SK-N-SH treated with all-trans-retinoic acid at 6 μM for 48 hours (cell line): ENCODE data around the gene CMIP.

ENCODE experiments used
- ARNTL ChIP-seq: fragments of 450-650 bp; formaldehyde crosslinking; IDR thresholded peaks from 2 replicates; pipeline ENCODE4 v1.5.0; 2020; ENCODE audit warnings: low read depth, mild to moderate bottlenecking, moderate library complexity, borderline replicate concordance
- BACH2 ChIP-seq: fragments of 250-450 bp; sonication (Bioruptor Pico); IDR thresholded peaks from 2 replicates; pipeline ENCODE4 v1.9.0; 2021; ENCODE audit warnings: mild to moderate bottlenecking, borderline replicate concordance
- CREB5 ChIP-seq: fragments of 250-450 bp; sonication (Bioruptor Pico); IDR thresholded peaks from 2 replicates; pipeline ENCODE4 v1.5.1; 2020; ENCODE audit warnings: low read depth, mild to moderate bottlenecking, moderate library complexity
- CSDC2 ChIP-seq: fragments of 250-450 bp; sonication (Bioruptor Pico); IDR thresholded peaks from 2 replicates; pipeline ENCODE4 v1.5.0; 2020; ENCODE audit warnings: mild to moderate bottlenecking, moderate library complexity
- PATZ1 ChIP-seq: fragments of 250-450 bp; sonication (Bioruptor Pico); IDR thresholded peaks from 2 replicates; pipeline ENCODE4 v1.8.0; 2020; ENCODE audit warnings: mild to moderate bottlenecking, moderate library complexity, borderline replicate concordance
- PPARA ChIP-seq: fragments of 250-450 bp; sonication (Bioruptor Pico); IDR thresholded peaks from 2 replicates; pipeline ENCODE4 v1.5.0; 2020; ENCODE audit warnings: mild to moderate bottlenecking, borderline replicate concordance
- SNAI2 ChIP-seq: fragments of 250-450 bp; sonication (Bioruptor Pico); IDR thresholded peaks from 2 replicates; pipeline ENCODE4 v1.5.0; 2020; ENCODE audit warnings: mild to moderate bottlenecking, moderate library complexity
- TCF4 ChIP-seq: fragments of 250-450 bp; sonication (Bioruptor Pico); IDR thresholded peaks from 2 replicates; pipeline ENCODE4 v1.8.0; 2021; ENCODE audit warnings: mild to moderate bottlenecking, moderate library complexity, borderline replicate concordance
- TSHZ2 ChIP-seq: fragments of 250-450 bp; sonication (Bioruptor Pico); IDR thresholded peaks from 2 replicates; pipeline ENCODE4 v1.5.0; 2020; ENCODE audit warnings: mild to moderate bottlenecking, moderate library complexity
- ZFP3 ChIP-seq: fragments of 250-450 bp; sonication (Bioruptor Pico); IDR thresholded peaks from 2 replicates; pipeline ENCODE4 v1.5.0; 2020; ENCODE audit warnings: mild to moderate bottlenecking, moderate library complexity
- ZFP30 ChIP-seq: fragments of 450-650 bp; formaldehyde crosslinking; IDR thresholded peaks from 2 replicates; pipeline ENCODE4 v1.5.0; 2022; ENCODE audit warnings: mild to moderate bottlenecking, moderate library complexity
- ZNF565 ChIP-seq: fragments of 450-650 bp; formaldehyde crosslinking; conservative IDR thresholded peaks from 2 replicates; pipeline ENCODE4 v1.5.0; 2020; ENCODE audit warnings: low read depth, mild to moderate bottlenecking, moderate library complexity
- ZNF8 ChIP-seq: fragments of 450-650 bp; formaldehyde crosslinking; IDR thresholded peaks from 2 replicates; pipeline ENCODE4 v1.5.0; 2020; ENCODE audit warnings: mild to moderate bottlenecking, moderate library complexity

DNA sequence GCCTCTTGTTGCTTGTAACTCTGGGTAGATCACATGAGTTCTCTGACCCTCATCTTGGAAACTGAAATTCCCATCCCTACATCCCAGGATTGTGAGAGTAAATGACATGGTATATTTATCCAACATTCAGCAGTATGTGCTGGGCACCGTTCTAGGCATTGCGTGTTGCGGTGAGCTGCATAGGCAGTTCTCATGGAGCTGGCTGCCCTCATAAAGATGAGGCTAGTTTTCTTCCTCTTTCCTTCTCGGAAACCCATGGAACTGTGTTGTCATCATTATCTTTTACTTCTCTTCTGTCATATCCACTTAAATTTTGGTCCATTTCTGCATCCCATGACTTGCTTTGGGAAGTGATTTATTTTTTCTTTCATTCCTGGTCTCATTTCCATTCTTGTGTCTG lies 17.2 kb downstream of the CMIP start:
- TF ChIP-seq ARNTL (CRISPR knock-in tag) (no peak), TSHZ2 (no peak), ZFP30 (CRISPR knock-in tag) (no peak), ZFP3 (CRISPR knock-in tag) (no peak), CSDC2 (CRISPR knock-in tag) (no peak), PATZ1 (CRISPR knock-in tag) (no peak), SNAI2 (CRISPR knock-in tag) (no peak), ZNF8 (CRISPR knock-in tag) (no peak), CREB5 (no peak), ZNF565 (CRISPR knock-in tag) (no peak), PPARA (CRISPR knock-in tag) (no peak), BACH2 (CRISPR knock-in tag) (no peak), TCF4 (no peak)
